Globus pallidus (tissue), 1 donor: ENCODE results near the gene PAX2.
"Not testable (repeated sequence)": the region's sequence is repeated elsewhere in the genome, so short reads cannot be mapped to it uniquely, and the experiment has no call there.

ENCODE experiments used
- DNase-seq: peaks from one replicate; pipeline ENCODE4 v3.0.0-alpha.2; 2015; ENCODE audit warnings: low spot score

PAX2 gene

DNA sequence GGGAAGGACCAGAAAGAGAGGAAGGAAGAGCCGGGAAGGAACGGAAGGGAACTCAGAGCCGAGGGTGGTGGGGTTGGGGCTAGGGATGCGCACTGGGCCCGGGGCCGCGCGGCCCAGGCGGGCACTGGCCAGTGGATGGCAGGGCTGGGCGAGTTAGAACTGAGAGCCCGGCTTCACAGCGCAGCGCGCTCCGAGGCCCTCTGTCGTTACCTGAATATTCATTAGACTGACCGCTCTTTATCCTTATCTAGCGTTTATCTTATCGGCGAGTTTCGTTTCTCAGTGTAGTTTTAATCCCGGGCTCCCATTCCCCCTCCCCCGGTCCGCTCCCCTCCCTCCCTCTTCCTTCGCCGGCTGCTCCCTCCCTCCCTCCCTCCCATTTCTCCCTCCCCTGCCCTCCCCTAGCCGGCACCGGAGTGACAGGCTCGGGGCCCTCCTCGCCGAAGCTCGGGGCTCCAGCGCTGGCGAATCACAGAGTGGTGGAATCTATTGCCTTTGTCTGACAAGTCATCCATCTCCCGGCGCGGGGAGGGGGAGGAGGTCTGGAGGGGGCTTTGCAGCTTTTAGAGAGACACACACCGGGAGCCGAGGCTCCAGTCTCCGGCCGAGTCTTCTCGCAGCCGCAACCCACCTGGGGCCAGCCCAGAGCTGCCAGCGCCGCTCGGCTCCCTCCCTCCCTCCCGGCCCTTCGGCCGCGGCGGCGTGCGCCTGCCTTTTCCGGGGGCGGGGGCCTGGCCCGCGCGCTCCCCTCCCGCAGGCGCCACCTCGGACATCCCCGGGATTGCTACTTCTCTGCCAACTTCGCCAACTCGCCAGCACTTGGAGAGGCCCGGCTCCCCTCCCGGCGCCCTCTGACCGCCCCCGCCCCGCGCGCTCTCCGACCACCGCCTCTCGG, at the start of gene PAX2:
Gene PAX2, plus strand, starts transcription at position 596 of the 895 bp plus-strand sequence. CDS start 679 bp downstream, outside the sequence.
- no peak for DNase-seq

DNA sequence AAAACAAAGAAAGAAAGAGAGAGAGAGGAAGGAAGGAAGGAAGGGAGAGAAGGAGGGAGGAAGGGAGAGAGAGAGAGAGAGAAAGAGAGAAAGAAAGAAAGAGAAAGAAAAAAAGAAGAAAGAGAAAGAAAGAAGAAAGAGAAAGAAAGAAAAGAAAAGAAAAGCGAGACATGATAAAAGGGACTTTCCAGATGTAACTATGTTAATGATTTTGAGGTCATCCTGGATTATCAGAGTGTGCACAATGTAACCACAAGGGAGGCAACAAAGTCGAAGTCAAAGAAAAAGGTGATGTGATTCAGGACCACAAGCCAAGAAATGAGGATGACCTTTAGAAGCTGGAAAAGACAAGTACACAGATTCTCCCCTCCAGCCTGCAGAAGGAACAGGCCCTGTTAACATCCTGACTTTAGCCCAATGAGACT, 48.9 kb upstream of the PAX2 start:
- no peak for DNase-seq

DNA sequence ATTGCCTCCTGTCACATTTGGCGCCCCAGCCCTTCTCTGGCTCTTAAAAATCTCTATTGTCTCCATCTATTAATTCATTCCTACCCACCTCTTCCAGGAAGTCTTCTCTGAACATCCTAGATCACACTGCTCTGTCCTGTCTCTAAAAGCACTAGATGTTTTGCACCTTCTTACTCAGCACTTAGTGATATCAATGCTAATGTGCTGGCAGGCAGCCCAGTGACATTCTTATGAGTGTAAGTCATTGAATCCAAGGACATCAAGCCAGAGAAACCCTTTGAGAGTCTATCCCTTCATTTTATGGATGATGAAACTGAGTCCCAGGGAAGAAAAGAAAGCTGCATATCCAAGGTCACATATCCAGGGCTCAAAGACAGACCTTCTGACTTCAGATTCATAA, 48.3 kb upstream of the PAX2 start:
- no peak for DNase-seq

DNA sequence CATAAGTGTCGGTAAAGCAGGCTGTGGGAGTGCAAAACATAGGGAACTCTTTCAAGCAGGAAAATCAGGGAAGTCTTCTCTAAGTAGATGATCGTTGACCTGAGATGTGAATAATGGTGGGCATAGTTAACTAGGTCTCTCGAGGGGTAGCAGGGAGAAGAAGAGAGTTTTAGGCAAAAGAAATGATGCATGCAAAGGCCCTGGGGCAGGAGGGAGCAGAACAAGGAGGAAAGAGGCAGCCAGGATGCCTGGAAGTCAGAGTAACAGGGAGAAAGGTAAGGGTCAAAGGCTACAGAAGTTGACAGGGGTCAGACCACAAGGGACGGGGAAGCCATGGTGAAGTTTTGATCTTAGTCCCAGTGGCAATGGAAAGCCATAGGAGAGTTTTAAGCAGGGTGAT, 47.8 kb upstream of the PAX2 start:
- no peak for DNase-seq

DNA sequence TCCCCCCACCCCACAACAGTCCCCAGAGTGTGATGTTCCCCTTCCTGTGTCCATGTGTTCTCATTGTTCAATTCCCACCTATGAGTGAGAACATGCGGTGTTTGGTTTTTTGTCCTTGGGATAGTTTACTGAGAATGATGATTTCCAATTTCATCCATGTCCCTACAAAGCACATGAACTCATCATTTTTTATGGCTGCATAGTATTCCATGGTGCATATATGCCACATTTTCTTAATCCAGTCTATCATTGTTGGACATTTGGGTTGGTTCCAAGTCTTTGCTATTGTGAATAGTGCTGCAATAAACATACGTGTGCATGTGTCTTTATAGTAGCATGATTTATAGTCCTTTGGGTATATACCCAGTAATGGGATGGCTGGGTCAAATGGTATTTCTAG, 43.7 kb upstream of the PAX2 start:
- DNase-seq, result not testable (repeated sequence)

DNA sequence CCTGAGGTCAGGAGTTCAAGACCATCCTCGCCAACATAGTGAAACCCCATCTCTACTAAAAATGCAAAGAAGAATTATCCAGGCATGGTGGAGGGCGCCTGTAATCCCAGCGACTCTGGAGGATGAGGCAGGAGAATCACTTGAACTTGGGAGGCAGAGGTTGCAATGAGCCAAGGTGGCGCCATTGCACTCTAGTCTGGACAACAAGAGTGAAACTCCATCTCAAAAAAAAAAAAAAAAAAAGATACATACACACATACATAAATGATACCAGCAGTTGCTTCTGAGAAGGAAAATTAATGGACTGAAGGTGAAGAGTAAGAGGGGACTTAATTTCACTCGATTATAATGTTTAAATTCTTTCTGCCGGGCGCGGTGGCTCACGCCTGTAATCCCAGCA, 40.2 kb upstream of the PAX2 start:
- no peak for DNase-seq

DNA sequence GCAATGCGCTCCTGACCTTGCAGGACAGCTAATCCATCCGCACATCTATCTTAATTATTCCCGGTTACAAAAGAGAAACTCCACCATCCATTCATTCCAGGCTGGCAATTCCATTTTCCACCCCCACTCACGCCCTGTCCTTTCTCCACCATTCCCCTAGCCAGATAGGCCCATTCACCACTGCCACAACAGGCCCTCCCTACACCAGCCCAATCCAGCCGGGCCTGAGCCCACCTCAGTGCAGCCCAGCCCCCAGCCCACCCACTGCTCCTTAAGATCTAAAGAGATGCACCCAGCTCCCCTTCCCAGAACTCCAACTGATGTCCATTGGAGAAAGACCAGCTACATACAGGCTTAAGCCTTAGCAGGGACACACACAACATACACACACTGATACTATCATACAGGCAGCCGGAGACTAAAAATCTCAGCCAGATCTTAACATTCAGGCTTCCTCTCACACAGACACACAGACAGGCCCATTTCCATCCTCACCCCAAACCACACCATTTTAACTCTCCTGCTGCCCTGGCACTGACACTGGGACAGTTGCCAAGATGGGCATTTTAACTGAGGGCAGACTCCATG, 38.0 kb upstream of the PAX2 start:
- DNase-seq, result no peak

DNA sequence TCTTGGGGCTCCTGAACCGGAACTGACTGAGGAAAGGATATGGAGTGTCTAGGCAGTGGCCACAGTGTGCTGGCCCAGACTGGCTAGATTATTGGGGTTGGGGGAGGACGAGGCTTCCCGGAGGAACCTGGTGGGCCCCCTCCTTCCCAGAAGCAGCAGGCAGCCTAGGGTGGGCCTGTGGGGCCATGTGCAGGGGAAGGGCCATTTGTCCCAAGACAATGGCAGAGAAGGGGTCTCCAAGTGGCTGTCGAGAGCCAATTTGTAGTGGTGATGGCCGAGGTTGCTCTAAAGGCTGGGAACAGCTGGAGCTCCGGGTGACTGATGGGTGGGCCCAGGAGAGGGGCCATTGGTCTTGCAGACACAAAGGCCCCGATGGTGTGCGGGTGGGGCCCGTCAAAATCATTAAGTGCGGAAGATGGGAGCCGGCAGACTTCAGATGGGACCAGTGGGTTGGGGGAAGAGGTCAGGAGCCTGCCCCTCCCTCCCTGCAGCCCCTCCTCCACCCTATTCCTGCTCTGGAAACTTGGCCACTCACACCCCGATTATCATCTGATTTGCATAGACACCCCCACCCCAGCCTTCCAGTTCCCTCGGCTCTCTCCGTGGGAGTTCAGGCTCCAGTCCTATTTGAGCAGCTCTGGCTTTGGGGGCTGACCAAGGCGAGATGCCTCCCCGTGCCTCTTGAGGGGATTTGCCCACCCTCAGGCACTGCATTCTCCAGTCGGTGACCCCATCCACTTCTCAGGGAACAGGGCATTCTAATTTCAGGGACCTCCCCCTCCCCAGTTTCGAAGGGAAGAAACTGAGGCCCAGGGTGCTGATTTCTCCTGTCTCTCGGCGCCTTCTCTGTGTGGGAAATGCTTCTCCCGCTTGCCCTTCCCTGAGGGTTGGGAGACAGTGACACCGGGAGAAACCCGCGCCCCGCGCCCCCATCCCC, 36.0 kb upstream of the PAX2 start:
- no peak for DNase-seq

DNA sequence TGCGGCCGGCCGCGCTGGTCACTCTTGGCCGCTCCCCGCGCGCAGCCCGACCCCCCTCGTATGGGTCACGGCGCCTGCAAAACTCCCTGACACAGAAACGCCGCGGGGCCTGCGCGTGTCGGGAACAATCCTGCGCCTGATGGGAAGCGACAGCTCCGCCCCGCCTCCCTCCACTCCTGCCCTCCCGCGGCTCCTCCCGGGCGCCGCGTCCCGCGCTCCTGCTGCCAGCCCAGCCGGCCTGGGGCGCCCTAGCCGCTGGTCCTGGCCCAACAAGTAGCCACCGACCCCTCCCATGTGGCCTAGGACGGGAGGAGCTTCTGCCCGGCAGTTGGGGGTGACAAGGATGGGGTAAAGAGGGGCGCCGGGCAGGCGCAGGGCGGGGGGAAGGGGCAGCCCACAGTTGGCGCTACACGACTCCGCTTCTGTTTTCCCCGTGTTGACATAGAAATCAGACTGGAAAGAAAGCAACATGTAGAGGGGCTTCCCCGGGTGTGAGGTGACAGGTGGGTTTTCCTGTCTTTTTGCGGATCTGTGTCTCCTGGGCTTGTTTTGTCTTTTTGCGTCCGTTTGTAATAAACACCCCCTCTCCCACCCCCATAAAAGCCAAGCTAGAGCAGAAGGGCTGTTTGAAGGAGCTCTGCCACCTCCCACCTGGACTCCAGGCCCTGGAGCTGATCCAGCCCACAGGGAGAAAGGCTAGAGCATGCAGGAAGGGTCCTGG, 35.1 kb upstream of the PAX2 start:
- DNase-seq, result no peak

DNA sequence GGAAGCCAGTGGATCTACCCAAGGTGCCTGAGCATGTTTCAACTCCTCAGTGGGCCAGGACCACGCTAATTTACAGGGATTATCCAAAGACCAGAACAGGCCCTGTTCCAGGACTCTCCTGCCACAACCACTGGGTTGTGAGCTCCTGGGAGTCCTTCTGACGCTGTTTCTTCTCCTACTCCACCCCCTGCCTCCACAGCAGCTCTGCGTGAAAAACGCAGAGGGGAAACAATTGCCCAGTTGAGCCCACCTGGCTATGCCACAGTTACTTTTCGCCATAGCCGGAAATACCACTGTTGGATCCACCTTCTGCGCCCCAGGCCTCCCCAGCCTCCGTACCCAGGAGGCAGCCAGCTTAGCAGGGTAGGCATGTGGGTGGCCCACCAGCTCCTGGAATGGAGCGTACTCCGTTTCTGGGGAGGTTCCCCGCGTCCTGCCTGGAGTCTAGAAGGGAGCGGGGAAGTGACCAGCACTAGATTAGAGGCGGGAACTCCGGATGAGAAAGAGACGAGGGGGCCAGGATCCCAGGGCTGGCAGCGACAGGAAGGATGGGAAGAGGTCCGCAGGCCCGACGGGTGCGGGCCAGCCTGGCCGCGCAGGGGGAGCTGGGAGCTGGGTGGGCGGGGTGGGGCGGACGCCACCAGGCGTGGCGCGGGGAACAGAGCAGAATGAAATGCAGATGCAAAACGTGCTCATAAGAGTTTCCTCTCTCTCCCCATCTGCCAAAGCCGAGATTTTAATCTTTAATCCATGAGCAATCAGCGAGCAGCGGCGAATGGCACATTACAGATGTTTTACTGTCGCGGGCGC, 32.1 kb upstream of the PAX2 start:
- no peak for DNase-seq

DNA sequence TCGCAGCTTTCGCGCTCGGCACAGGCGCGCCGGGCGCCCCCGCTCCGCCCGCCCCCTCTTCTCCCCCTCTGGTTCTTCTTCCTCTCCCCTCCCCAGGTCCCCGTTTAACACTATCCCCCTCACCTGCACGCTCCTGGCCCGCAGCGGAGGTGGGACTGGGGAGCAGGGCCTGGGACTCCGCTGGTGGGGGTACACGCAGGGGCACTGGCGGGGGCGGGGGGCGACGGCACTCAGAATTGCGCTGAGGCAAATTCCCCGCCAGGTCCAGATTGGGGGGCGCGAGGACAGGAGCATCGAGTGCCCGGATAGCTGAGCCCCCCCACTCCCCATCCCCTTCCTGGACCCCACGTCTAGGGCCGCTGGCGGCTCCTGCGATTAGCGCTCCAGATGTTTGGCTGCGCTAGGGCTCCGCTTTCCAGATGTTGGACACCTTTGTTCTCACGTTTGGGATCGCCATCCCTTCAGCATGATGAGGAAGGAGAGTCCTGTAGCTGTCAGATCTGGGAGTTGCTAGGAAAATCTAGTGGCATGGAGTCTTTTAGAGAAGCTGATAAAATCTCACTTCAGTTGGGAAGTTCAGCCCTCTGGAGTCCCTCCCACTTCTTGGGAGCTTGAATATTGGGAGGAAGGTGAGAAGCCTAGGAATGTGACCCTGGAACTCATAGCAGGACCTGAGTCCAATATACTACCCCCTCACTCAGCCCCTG, 31.4 kb upstream of the PAX2 start:
- DNase-seq, result no peak

DNA sequence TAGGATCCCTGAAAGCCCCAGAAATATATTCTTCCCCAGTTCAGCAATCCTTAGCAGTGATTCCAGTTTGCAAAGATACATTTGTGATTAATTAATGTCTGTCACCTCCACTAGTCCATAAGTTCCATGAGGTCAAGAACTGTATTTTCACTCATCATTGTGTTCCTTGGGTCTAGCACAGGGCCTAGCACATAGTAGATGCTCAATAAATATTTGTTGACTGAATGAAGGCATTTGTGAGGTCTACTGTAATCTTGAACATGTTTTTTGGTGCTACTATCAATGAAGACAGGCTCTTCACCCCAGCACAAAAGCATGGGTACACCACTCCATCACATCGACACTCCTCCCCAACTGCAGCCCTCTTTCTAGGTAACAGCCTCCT, 30.8 kb upstream of the PAX2 start:
- no peak for DNase-seq

DNA sequence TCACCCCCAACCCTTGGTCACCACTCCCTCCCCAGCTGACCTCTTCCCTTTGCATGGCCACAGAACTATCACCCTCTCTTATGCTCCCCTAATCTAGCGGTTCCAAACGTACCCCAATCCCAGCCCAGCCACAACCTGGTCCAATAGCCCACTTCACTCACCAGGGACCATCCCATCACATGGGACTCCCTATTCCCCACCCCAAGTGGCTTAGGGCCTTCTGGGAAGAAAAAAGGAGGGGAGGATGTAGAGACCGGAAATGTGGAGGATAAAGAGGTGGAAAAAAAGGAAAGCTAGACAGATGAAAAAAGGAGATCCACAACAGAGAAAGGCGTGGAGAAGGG, 30.3 kb upstream of the PAX2 start:
- DNase-seq, result no peak

DNA sequence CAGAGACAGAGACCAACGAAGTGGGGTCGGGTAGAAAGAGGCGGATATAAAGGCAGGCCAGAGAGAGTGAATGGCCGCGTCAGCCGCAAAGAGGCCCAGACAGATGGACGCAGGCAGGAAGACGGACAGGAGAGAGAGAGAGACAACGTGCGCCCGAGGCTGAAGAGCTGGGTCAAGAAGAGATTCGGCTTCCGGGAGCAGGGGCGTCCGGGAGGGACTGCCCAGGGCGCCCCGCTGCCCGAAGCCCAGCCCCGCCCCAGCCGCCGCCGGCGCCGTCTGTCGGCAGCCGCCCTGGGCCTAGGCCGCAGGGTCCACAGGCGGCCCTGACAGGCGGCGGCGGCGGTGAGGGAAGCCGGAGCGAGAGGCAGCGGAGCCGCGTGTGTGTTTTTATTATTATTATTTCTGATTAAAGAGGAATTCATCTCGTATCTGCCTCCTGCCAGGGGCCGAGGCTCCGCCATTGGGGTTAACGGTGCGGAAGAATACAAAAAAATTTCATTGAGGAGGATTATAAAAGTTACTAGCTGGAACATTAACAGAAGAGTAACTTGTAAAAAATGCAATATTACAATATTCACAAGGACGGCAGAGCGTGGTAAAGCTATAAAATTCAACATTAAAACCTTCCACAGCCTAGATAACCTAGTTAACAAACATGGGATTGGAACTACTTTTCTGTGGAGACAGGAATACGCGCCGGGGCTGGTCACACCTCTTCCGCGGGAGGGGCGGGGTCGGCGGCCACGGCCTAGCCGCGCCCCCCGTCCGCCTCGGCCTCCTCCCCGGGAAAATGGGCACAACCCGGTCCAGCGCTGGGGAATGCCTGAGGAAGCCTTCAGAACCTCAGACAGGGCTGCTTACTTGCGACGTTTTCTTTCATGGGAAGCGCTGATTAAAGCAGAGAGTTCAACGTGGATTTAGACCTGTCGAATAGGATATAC, 29.7 kb upstream of the PAX2 start:
- DNase-seq, result no peak

DNA sequence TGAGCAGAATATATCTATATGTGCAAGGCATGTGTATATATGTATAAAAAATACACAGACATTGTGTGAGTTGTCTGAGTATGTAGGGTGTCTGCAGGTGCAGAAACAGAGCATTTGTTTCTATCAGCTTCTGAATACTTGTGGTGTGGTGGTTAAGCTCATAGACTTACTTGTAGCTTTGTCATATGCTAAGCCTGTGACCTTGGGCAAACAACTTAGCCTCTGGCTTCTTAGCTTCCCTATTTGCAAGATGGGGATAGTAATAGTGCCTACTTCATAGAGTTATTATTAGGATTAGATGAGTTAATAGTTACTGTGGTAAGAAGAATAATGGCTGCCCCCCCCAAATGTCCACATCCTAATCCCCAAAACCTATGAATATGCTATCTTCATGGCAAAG, 28.2 kb upstream of the PAX2 start:
- no peak for DNase-seq

DNA sequence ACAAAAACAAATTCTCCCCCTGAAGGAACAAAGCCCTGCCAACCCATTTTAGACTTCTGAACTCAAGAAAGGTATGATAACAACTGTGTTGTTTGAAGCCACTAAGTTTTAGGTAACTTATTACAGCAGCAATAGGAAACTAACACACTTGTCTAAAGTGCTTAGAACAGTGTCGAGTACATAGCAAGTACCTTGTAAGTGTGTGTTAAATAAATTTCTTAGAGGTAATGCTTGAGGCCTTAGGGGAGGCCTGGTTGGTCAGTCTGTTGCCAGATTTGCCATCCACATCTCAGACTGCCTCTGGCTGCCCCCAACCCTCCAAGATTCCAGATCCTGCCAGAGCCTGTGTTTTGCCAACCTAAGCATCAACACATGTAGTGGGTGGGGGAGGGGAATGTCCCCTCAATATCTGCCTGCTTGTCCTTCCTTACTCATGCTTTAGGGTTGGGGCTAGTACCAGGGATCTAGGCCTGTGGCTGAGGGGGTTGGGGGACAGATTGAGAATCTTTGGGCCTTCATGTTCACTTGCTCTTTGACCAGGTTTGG, 27.1 kb upstream of the PAX2 start:
- DNase-seq, result no peak

DNA sequence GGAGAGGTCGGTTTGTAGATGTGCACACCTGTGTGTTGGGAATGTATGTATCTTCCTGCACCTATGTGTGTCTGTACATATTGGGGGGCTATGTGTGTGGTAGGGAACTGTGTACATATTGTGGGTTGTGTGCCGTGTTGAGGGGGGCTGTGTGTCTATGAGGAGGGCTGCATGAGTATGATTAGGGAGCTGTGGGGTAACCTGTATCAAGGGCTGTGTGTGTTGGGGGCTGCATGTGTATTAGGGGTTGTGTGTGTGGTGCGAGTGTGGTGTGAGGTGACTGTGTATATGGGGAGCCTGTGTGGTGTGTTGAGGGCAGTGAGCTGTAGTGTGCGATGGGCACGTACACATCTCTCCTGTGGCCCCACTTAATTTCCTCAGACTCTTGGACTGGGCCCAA, 22.2 kb upstream of the PAX2 start:
- DNase-seq, result no peak

DNA sequence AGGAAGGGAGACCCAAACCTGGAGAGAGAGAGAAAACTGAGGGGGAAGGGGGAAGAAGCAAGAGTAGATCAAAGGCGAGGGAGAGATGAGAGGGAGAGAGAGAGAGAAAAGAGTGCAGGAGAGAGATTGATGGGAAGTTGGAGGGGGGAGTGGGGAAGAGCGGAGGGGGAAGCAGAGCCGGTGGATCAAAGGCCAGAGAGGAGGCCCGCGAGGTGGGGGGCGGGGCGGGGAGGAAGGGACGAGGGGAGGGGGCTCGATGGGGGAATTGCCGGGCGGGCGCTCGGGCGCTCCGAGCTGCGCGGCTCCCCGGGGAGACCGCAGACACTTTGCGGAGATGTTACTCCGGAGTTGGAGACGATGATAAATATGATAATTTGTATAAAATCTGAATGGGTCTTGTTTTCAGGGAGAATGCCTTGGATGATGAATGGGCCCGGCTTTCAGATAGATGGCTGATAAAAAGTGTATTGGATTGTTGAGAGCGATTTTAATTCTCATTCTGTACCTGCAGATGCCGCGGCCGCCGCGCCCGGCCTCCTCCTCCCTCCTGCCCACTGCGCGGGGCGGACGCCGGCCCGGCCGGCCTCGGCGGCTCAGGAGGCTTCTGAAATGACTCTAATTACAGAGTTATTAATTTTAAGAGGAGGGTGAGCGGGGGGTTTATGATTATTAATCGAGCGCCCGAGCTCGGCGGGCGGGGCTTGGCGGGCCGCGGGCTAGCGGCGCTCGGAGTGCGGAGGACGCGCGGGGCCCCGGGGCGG, 21.4 kb upstream of the PAX2 start:
- DNase-seq, result no peak
